ENCODE measurements around the gene MEF2D. TPM values are rescaled to one million over a fixed set of nuclear protein-coding genes. Genes with fewer than 3 reads are reported as not detected.

MEF2D gene
- total RNA-seq, 1 donor from 2014 or later, result 60.8 TPM

GRCh38 chr1:156508955-156509234 lies 8.3 kb upstream of the MEF2D start:
- intact Hi-C loops (cut with DNase I), result no loop called here
- DNase-seq, result no peak
- no peaks in the 10 kb centered on the region for H3K27me3 ChIP-seq
- no peaks in the 10 kb centered on the region for H3K9me3 ChIP-seq
- no peak overlapping the region for H3K4me3 ChIP-seq
- ATAC-seq, result no peak
- H3K4me1 ChIP-seq, result peaks cover 55% of the 10 kb centered on the region
- no peaks in the 10 kb centered on the region for H3K36me3 ChIP-seq
- TF ChIP-seq CTCF (IDR thresholded peaks at IDR 0.05), result no peak
- H3K27ac ChIP-seq, result peak overlapping the region; percentile 80

GRCh38 chr1:156508205-156508954 lies 7.8 kb upstream of the MEF2D start:
- intact Hi-C loops (cut with DNase I), result no loop called here
- Histone ChIP-seq H3K27me3 (no peaks in the 10 kb centered on the region), H3K4me1 (peaks cover 60% of the 10 kb centered on the region), H3K9me3 (no peaks in the 10 kb centered on the region), H3K36me3 (no peaks in the 10 kb centered on the region), H3K27ac (peak overlapping the region; percentile 80), H3K4me3 (no peak overlapping the region)
- no peak for TF ChIP-seq CTCF (IDR thresholded peaks at IDR 0.05)
- DNase-seq, result peak; percentile 85
- peak; percentile 18 for ATAC-seq

GRCh38 chr1:156506450-156506849 lies 5.9 kb upstream of the MEF2D start:
- Histone ChIP-seq H3K27me3 (no peaks in the 10 kb centered on the region), H3K4me3 (no peak overlapping the region), H3K4me1 (peaks cover 75% of the 10 kb centered on the region), H3K36me3 (no peaks in the 10 kb centered on the region), H3K9me3 (no peaks in the 10 kb centered on the region), H3K27ac (no peak overlapping the region)
- TF ChIP-seq CTCF (IDR thresholded peaks at IDR 0.05), result no peak
- intact Hi-C loops (cut with DNase I), result no loop called here
- DNase-seq (no peak), ATAC-seq (no peak)

GRCh38 chr1:156505679-156506298 lies 5.2 kb upstream of the MEF2D start:
- DNase-seq, result no peak
- intact Hi-C loops (cut with DNase I), result no loop called here

GRCh38 chr1:156504821-156505678 lies 4.5 kb upstream of the MEF2D start:
- peak overlapping the region; percentile 43 for H3K4me3 ChIP-seq
- H3K9me3 ChIP-seq, result no peaks in the 10 kb centered on the region
- no peaks in the 10 kb centered on the region for H3K36me3 ChIP-seq
- peak; percentile 100 for DNase-seq
- peak; percentile 64 for ATAC-seq
- peaks cover 63% of the 10 kb centered on the region for H3K4me1 ChIP-seq
- H3K27me3 ChIP-seq, result no peaks in the 10 kb centered on the region
- no peak for TF ChIP-seq CTCF (IDR thresholded peaks at IDR 0.05)
- H3K27ac ChIP-seq, result peak overlapping the region; percentile 100
- intact Hi-C loops (cut with DNase I), result no loop called here

More at GRCh38 chr1:156505679-156506298, 5.2 kb upstream of the MEF2D start:
- no peaks in the 10 kb centered on the region for H3K9me3 ChIP-seq
- peak overlapping the region; percentile 43 for H3K4me3 ChIP-seq
- no peak for ATAC-seq
- H3K27ac ChIP-seq, result peak overlapping the region; percentile 100
- peaks cover 68% of the 10 kb centered on the region for H3K4me1 ChIP-seq
- no peaks in the 10 kb centered on the region for H3K36me3 ChIP-seq
- H3K27me3 ChIP-seq, result no peaks in the 10 kb centered on the region
- no peak for TF ChIP-seq CTCF (IDR thresholded peaks at IDR 0.05)
